PC-9 (cell line): Measurements from ENCODE around the gene IRF8.

ENCODE experiments used
- EZH2 ChIP-seq: fragments of 200-600 bp; sonication (generic); IDR thresholded peaks from 2 replicates; pipeline ENCODE4 v1.8.0; 2017; ENCODE audit warnings: antibody characterized with exemption, low read depth
- TF ChIP-seq, protein P1 (sequence below): fragments of 200-600 bp; sonication (generic); conservative IDR thresholded peaks from 2 replicates; pipeline ENCODE4 v1.6.1; 2017; ENCODE audit warnings: mixed run types, antibody characterized with exemption, mild to moderate bottlenecking, moderate library complexity

DNA sequence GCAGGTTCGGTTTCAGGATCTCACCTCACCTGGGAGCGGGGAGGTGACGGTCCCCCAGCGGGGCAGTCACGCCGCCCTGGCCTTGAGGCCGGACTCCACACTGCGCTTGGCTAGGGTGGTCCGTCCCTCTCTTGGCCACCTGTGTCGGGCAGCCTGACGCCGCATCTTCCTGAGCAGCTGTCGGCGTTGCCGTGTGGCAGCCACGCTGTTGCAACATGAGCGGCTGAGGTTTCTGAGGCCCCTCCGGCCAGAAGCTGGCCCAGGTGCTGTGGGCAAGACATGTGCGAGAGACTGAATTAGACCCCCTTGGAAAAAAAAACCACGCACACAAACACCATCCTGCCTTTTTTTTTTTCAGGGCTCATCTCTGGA is 49.2 kb downstream of the IRF8 start:
- TF ChIP-seq, protein P1, sequence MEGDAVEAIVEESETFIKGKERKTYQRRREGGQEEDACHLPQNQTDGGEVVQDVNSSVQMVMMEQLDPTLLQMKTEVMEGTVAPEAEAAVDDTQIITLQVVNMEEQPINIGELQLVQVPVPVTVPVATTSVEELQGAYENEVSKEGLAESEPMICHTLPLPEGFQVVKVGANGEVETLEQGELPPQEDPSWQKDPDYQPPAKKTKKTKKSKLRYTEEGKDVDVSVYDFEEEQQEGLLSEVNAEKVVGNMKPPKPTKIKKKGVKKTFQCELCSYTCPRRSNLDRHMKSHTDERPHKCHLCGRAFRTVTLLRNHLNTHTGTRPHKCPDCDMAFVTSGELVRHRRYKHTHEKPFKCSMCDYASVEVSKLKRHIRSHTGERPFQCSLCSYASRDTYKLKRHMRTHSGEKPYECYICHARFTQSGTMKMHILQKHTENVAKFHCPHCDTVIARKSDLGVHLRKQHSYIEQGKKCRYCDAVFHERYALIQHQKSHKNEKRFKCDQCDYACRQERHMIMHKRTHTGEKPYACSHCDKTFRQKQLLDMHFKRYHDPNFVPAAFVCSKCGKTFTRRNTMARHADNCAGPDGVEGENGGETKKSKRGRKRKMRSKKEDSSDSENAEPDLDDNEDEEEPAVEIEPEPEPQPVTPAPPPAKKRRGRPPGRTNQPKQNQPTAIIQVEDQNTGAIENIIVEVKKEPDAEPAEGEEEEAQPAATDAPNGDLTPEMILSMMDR, result no peak
- no peak for TF ChIP-seq EZH2
